GM12892 (cell line): Measurements from ENCODE around the gene RPTOR.

ENCODE experiments used
- DNase-seq: peaks from one replicate; pipeline ENCODE4 v3.0.0; 2011; ENCODE audit not compliant: insufficient read length
- FAIRE-seq: peaks from 2 replicates; lab custom pipeline; 2011; peaks lifted over from hg19 to GRCh38; lab: Jason Lieb, UNC
- POLR2A ChIP-seq: IDR thresholded peaks from 2 replicates; pipeline ENCODE4 v1.6.1; 2011; ENCODE audit warnings: low read depth, low read length, control low read depth
- POLR2AphosphoS5 ChIP-seq: IDR thresholded peaks from 2 replicates; pipeline ENCODE4 v1.6.1; 2011; ENCODE audit warnings: low read depth, low read length, control low read depth
- TAF1 ChIP-seq: IDR thresholded peaks from 2 replicates; pipeline ENCODE4 v1.6.1; 2011; ENCODE audit warnings: low read depth, mild to moderate bottlenecking, control low read depth, low read length, borderline replicate concordance

RPTOR gene

GRCh38 chr17:80890196-80890920 is 345.7 kb downstream of the RPTOR start:
- TF ChIP-seq POLR2AphosphoS5 (no peak), POLR2A (no peak), TAF1 (no peak)
- no peak for FAIRE-seq
- no peak for DNase-seq

- no peak for TF ChIP-seq POLR2AphosphoS5
- TF ChIP-seq POLR2A = no peak
- TF ChIP-seq TAF1 = no peak
- FAIRE-seq (peak; percentile 65), DNase-seq (no peak)
These were observed 346.3 kb downstream of the RPTOR start for GRCh38 chr17:80890921-80891396.

- DNase-seq (no peak), FAIRE-seq (no peak)
- TF ChIP-seq POLR2A = no peak
- no peak for TF ChIP-seq TAF1
- no peak for TF ChIP-seq POLR2AphosphoS5
These were observed 346.9 kb downstream of the RPTOR start for GRCh38 chr17:80891397-80892018.

DNA sequence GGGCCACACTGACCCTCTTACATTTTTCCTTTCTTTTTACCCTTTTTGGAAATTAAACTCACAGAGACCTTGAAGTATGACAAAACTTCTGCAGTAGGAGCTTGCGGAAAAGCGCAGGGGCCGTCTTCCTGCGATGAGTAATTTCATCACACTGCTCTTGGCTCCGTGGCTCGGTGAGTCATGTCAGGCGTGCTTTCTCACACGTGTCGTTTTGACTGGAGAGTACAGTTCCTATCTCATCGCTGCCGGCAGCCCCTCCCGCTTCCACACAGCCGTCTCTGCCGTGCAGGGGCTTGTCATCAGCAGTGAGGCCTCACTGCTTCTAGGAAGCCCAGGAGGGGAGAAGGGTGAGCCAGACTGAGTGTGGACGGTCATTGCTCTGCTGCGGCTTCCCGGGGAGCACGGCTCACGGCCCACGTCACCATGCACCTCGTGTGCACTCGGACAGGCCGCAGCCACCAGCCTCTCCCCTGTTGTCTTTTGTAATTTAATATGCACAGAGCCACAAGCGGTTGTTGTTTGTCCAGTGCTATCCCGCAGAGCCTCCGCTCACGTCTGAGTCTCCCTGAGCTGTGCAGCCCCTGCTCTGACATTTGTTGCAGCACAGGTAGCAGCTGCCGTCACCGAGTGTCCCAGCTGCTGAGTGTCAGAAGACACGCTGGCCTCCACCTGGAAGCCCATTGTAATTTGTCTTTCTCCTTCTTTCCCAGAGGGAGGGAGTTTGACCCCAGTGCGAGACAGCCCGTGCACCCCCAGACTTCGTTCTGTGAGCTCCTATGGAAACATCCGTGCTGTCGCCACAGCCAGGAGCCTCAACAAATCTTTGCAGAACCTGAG is 347.6 kb downstream of the RPTOR start:
- DNase-seq (peak; percentile 83), FAIRE-seq (peak; percentile 99)
- TF ChIP-seq TAF1 = no peak
- TF ChIP-seq POLR2AphosphoS5 = no peak; the same call in 1 of the 2 replicates
- no peak for TF ChIP-seq POLR2A

DNA sequence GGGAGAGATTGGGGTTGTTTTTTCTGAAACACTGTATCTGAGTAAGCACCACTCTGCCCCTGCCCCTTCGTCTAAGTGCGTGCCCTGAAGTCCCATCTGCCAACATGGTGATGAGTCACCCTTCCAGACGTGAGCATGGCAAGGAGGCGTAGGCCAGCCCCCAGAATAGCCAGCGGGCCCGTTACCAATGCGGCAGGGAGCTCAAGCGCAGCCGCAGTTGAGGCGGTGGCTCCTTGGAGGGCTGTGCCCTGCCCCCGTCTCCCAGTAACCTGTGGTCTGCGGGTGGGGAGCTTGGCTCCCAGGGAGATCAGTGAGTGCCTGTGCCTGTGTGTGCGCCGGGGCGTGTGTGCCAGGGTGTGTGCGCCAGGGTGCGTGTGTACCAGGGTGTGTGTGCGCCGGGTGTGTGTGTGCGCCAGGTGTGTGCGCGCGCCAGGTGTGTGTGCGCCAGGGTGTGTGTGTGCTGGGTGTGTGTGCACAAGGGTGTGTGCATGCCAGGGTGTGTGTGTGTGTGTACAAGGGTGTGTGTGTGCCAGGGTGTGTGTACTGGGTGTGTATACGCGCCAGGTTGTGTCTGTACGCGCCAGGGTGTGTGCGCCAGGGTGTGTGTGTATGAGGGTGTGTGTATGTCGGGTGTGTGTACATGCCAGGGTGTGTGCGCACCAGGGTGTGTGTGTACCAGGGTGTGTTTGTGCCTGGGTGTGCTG is 348.4 kb downstream of the RPTOR start:
- TF ChIP-seq POLR2A = no peak
- TF ChIP-seq TAF1 = no peak
- TF ChIP-seq POLR2AphosphoS5 = no peak
- FAIRE-seq (peak; percentile 48), DNase-seq (no peak)

DNA sequence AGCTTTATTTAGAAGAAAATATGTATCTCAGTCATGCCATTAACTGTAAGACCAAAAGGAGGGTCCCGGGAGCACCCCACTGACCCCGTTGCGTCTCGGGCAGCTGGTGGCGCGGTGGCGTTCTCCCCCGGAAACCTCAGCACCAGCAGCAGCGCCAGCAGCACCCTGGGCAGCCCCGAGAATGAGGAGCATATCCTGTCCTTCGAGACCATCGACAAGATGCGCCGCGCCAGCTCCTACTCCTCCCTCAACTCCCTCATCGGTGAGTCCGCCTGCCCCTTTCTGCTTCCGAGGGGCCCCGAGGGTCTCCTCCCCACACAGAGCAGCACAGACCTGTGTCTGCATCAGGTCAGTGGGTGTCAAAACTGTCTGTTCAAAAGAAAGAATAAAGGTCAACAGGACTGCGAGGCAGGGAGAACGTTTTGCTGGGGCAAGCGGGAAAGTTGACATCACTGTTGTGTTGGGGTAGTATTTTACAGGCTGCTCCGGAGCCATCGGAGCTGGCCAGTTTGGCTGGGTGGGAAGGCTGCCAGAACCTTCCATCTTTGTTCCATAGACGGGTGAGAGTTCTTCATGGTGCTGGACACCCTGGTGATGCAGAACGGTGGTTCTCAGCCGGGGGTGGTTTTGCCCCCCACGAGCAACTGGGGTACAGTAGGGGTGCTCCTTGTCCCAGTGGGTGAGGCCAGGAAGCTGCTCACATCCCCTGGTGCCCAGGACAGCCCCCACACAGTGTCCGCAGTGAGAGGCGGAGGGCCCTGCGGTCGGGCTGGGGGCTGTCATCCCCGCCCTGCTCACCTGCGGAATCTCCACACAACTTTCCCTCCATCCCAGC is 349.2 kb downstream of the RPTOR start:
- FAIRE-seq = no peak
- TF ChIP-seq POLR2A (no peak), POLR2AphosphoS5 (no peak), TAF1 (no peak)
- no peak for DNase-seq

GRCh38 chr17:80894439-80894721 is 349.7 kb downstream of the RPTOR start:
- no peak for FAIRE-seq
- TF ChIP-seq POLR2AphosphoS5 = no peak
- TF ChIP-seq POLR2A = no peak
- TF ChIP-seq TAF1 = no peak
- DNase-seq = no peak

DNA sequence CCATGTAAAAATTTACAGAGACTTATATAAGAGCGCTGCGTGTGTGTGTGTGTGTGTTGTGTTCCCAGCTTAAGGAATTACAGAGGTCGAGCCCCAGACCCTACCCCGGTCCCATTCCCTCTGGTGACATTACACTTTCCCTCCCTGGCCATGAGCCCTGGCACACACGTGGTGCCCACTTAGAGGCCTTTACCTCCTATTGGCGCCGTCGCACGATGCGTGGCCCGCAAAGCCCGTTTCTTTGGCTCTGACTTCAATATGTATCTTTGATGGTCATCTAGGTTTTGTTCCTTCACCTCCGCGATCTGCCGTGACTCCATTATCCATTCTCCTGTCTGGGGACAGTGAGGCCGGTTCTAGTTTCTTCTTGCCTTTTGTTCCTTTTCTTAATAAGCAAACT is 350.1 kb downstream of the RPTOR start:
- TF ChIP-seq POLR2AphosphoS5 (no peak), TAF1 (no peak), POLR2A (no peak)
- no peak for DNase-seq
- FAIRE-seq = no peak

GRCh38 chr17:80895366-80895765 is 350.7 kb downstream of the RPTOR start:
- DNase-seq = no peak
- FAIRE-seq = no peak
- no peak for TF ChIP-seq POLR2AphosphoS5
- no peak for TF ChIP-seq TAF1
- no peak for TF ChIP-seq POLR2A

GRCh38 chr17:80898716-80899115 is 354.1 kb downstream of the RPTOR start:
- DNase-seq (no peak), FAIRE-seq (peak; percentile 50)
- TF ChIP-seq POLR2AphosphoS5 (no peak), TAF1 (no peak), POLR2A (no peak)
